Activated T-cell treated with anti-CD3 and anti-CD28 coated beads, Interleukin-2, amount 50 U/mL, for 24 hours (primary cell): Measurements from ENCODE around the gene MPPED2.

ENCODE experiments used
- DNase-seq: peaks from one replicate; pipeline ENCODE4 v3.0.0-alpha.2; 2020
- H3K27ac Mint-ChIP-seq: 2 replicates; pipeline ENCODE4 v1.8.0; 2020; ENCODE audit warnings: mild to moderate bottlenecking, mixed read lengths
- H3K27me3 Mint-ChIP-seq: 2 replicates; pipeline ENCODE4 v1.8.0; 2020; ENCODE audit warnings: mixed read lengths
- H3K36me3 Mint-ChIP-seq: 2 replicates; pipeline ENCODE4 v1.8.0; 2020; ENCODE audit warnings: low read depth, mixed read lengths
- H3K4me1 Mint-ChIP-seq: 2 replicates; pipeline ENCODE4 v1.8.0; 2020; ENCODE audit warnings: low read depth, mixed read lengths
- H3K4me3 Mint-ChIP-seq: 2 replicates; pipeline ENCODE4 v1.8.0; 2020; ENCODE audit warnings: mild to moderate bottlenecking, moderate library complexity, mixed read lengths
- H3K9me3 Mint-ChIP-seq: 2 replicates; pipeline ENCODE4 v1.8.0; 2020; ENCODE audit warnings: mixed read lengths

The MPPED2 gene

GRCh38 chr11:30393012-30393411, 193.1 kb downstream of the MPPED2 start:
- no peak overlapping the region for H3K4me3 Mint-ChIP-seq
- H3K36me3 Mint-ChIP-seq = no peaks in the 10 kb centered on the region
- H3K4me1 Mint-ChIP-seq = no peaks in the 10 kb centered on the region

DNA sequence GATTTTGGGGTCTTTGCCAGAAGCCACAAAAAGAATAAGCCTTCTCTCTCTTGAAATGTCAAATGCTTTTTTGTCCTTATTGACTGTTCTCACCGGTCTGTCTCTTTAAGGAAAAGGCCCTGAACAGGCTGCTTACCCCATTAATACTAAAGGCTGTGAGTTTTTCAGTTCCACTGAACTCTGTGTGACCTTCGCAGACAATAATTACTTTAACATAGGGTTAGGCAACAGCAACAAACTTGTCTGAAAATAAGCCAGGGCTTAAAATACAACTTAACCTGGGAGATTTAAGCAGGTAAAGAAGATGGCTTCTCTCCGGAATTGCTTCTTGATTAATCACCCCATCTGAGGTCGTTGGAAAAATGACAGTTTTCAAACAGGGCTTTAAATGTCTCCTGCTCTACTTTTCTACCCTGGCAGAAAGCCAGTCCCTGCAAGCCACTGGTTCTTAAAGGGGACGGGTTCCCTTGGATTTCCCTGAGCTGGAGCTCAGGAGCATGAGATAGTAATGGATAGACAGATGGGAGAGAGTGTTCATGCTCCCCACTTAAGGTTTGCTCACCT, 193.8 kb downstream of the MPPED2 start:
- DNase-seq = no peak
- Mint-ChIP-seq H3K27me3 (peaks cover 18% of the 10 kb centered on the region), H3K4me3 (no peak overlapping the region), H3K36me3 (no peaks in the 10 kb centered on the region), H3K9me3 (no peaks in the 10 kb centered on the region), H3K4me1 (no peaks in the 10 kb centered on the region), H3K27ac (no peak overlapping the region)

More at GRCh38 chr11:30393012-30393411, 193.1 kb downstream of the MPPED2 start:
- no peak overlapping the region for H3K27ac Mint-ChIP-seq
- H3K9me3 Mint-ChIP-seq = no peaks in the 10 kb centered on the region
- peaks cover 18% of the 10 kb centered on the region for H3K27me3 Mint-ChIP-seq
- DNase-seq = no peak

DNA sequence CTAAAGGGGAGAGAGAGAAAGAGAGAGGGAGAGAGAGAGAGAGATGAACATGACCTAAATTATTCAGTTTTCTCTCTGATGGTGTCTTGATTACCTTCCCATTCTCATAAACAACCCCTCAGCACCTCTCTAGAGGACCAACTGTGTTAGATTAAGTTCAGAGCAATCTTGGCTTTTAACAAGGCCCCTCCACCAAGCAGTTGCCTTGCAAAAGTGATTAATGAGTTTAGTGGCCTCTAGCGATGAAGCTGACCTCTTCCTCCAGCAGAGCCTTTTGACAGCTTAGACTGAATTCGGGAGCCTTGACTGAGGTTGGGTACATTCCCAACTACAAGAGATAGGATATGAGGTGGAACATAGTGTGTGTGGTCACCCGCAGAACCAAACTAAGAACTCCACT, 197.2 kb downstream of the MPPED2 start:
- no peak overlapping the region for H3K4me3 Mint-ChIP-seq
- H3K27me3 Mint-ChIP-seq = peaks cover 12% of the 10 kb centered on the region
- no peaks in the 10 kb centered on the region for H3K4me1 Mint-ChIP-seq
- no peak for DNase-seq
- no peaks in the 10 kb centered on the region for H3K36me3 Mint-ChIP-seq
- H3K27ac Mint-ChIP-seq = no peak overlapping the region
- H3K9me3 Mint-ChIP-seq = no peaks in the 10 kb centered on the region

DNA sequence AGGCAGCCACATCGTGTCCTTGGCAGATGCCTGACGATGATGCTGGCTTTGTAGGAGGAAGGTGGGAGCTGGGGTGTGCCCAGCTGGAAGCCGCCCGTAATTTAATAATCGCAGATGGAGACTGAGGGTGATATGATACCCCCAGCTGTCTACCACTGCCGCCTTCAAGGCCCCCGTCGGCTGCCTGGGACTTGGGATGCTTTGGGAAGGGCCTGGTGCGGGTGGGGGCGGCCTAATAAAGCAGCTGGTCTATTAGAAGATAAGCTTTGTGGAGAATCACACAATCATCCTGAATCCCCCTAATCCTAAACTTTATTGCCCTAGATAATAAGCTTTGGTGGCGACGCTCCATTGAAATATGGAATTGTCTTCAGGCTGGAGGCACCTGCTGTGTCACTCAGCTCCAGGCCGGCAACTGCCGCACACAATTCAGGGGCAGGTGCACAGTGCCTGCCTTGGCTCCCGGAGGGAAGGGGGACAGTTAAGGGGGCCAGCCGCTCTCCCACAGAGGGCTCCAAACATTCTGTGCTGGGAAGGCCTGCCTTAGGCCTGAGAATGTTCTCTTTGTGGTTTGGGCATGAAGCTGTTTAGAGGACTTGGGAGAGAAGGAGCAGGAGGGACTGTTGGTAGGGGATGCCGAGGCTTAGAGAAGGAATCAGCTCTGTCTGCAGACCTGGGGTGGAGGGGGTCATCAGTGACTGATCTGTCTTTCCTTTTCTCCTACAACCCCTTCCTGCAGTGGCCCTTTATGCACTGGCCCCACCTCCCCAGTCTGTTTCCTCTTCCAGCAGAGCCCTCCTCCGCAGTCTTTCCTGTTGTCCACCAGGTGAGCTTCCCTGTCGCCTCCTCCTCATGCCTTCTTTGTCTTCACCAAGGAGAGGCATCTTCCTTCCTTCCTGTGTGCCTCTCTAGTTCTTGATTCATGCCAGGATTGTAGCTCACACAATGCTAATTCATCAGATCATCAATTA, 198.0 kb downstream of the MPPED2 start:
- Mint-ChIP-seq H3K27me3 (peaks cover 9% of the 10 kb centered on the region), H3K4me3 (no peak overlapping the region), H3K27ac (no peak overlapping the region), H3K9me3 (no peaks in the 10 kb centered on the region), H3K4me1 (no peaks in the 10 kb centered on the region), H3K36me3 (no peaks in the 10 kb centered on the region)
- DNase-seq = no peak

DNA sequence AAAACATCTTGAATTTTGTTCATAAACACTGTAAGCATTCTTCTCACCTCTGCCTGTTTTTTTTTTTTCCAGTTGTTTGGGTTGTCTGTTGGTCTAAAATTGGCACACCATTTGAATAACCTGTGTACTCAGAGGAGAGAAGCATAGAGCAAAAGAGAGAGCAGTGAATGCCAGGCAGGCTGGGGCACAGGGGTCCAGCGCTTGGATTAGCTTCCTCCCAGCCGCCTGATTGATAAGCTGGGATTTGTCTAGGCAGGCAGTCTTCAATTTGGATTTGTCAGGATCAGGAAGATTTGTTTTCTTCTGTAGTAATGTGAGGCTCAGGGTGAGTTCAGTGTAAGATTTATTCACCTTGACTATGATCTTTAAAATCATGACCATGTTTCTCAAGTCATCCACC, 204.3 kb downstream of the MPPED2 start:
- no peak overlapping the region for H3K27ac Mint-ChIP-seq
- H3K4me3 Mint-ChIP-seq = no peak overlapping the region
- H3K36me3 Mint-ChIP-seq = no peaks in the 10 kb centered on the region
- peaks cover 14% of the 10 kb centered on the region for H3K27me3 Mint-ChIP-seq
- DNase-seq = no peak
- no peaks in the 10 kb centered on the region for H3K4me1 Mint-ChIP-seq
- H3K9me3 Mint-ChIP-seq = no peaks in the 10 kb centered on the region

DNA sequence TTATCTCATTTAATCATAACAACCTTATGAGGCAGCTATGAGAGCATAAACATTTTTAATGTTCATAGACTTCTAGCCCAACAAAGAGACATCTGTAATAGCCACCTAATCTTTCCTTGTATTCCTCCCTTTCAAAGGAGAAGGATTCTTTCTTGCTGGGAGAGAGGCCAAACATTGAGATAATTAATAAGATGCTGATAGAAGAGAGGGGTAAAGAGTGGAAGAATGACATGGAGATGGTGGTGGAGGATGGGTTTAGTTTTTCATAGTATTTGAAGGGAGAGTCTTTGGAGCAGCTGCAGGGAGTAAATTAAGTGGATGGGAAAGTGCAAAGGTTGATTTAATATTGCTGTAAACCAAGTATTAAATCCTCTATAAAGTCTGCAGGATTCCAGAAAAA, 205.3 kb downstream of the MPPED2 start:
- H3K4me3 Mint-ChIP-seq = no peak overlapping the region
- peaks cover 16% of the 10 kb centered on the region for H3K27me3 Mint-ChIP-seq
- H3K27ac Mint-ChIP-seq = no peak overlapping the region
- no peaks in the 10 kb centered on the region for H3K9me3 Mint-ChIP-seq
- no peaks in the 10 kb centered on the region for H3K4me1 Mint-ChIP-seq
- no peak for DNase-seq
- H3K36me3 Mint-ChIP-seq = no peaks in the 10 kb centered on the region

DNA sequence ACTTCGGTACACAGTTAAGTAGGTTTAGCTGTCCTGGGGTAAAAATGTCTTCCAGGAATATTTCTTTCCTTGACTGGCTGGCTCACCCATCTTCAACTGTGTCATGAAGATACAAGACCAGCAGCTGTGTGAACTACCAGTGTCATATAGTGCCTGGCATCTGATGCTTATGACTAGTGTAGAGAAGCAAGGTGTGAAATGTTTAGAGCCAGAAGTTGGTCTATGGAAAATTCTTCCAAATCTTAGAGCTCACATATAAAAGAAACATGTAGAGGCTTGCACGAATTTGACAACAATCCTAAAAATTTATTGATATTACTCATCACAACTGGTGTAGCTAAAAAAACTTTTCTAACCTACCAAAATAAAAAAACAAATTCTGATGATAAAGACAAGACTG, 208.8 kb downstream of the MPPED2 start:
- peaks cover 11% of the 10 kb centered on the region for H3K27me3 Mint-ChIP-seq
- no peak overlapping the region for H3K4me3 Mint-ChIP-seq
- no peak overlapping the region for H3K27ac Mint-ChIP-seq
- DNase-seq = no peak
- H3K36me3 Mint-ChIP-seq = no peaks in the 10 kb centered on the region
- H3K9me3 Mint-ChIP-seq = no peaks in the 10 kb centered on the region
- no peaks in the 10 kb centered on the region for H3K4me1 Mint-ChIP-seq

GRCh38 chr11:30370164-30370563, 216.0 kb downstream of the MPPED2 start:
- H3K4me3 Mint-ChIP-seq = no peak overlapping the region
- DNase-seq = no peak
- no peaks in the 10 kb centered on the region for H3K4me1 Mint-ChIP-seq
- no peak overlapping the region for H3K27ac Mint-ChIP-seq
- no peaks in the 10 kb centered on the region for H3K27me3 Mint-ChIP-seq
- H3K36me3 Mint-ChIP-seq = no peaks in the 10 kb centered on the region
- no peaks in the 10 kb centered on the region for H3K9me3 Mint-ChIP-seq

- Mint-ChIP-seq H3K27me3 (peaks cover 3% of the 10 kb centered on the region), H3K4me1 (no peaks in the 10 kb centered on the region), H3K4me3 (no peak overlapping the region), H3K9me3 (no peaks in the 10 kb centered on the region), H3K27ac (no peak overlapping the region), H3K36me3 (no peaks in the 10 kb centered on the region)
- DNase-seq = no peak
These were observed 217.8 kb downstream of the MPPED2 start for GRCh38 chr11:30368394-30368793.

GRCh38 chr11:30365793-30366517, 220.2 kb downstream of the MPPED2 start:
- Mint-ChIP-seq H3K4me3 (no peak overlapping the region), H3K27me3 (peaks cover 6% of the 10 kb centered on the region), H3K4me1 (no peaks in the 10 kb centered on the region), H3K36me3 (no peaks in the 10 kb centered on the region), H3K27ac (no peak overlapping the region), H3K9me3 (no peaks in the 10 kb centered on the region)
- no peak for DNase-seq

DNA sequence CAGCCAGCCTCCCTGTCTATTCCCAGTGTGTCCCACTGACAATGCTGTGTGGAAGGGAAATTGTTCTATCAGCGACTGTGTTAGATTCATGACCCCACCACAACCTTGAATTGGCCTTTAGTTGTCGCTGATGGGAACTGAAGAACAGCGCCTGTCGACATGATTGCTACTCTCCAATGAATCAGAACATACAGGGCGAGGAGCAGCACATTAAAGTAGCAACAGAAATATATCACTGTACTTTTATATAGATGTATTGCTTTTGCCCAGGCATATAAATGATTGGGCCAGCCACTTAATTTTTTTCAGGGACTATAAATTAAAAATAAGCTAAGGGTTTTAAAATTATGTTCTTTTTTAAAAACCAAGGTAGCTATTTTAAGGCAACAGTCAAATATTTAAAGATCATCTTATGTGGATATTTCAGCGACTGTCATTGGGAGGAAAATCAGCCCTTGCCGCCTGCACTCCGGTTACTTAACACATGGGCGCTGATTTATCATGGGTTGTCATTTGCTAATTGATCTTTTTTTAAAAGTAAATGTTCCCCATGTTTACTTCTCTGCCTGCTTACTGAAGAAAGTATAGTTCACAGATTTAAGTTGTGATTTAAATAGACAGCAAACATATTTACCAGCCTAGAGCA, 221.2 kb downstream of the MPPED2 start:
- no peaks in the 10 kb centered on the region for H3K9me3 Mint-ChIP-seq
- no peak for DNase-seq
- H3K4me3 Mint-ChIP-seq = no peak overlapping the region
- no peaks in the 10 kb centered on the region for H3K36me3 Mint-ChIP-seq
- peaks cover 6% of the 10 kb centered on the region for H3K27me3 Mint-ChIP-seq
- H3K27ac Mint-ChIP-seq = no peak overlapping the region
- H3K4me1 Mint-ChIP-seq = no peaks in the 10 kb centered on the region

GRCh38 chr11:30364139-30364836, 221.9 kb downstream of the MPPED2 start:
- H3K4me3 Mint-ChIP-seq = no peak overlapping the region
- no peaks in the 10 kb centered on the region for H3K9me3 Mint-ChIP-seq
- H3K27me3 Mint-ChIP-seq = peaks cover 11% of the 10 kb centered on the region
- H3K36me3 Mint-ChIP-seq = no peaks in the 10 kb centered on the region
- DNase-seq = no peak
- H3K27ac Mint-ChIP-seq = no peak overlapping the region
- no peaks in the 10 kb centered on the region for H3K4me1 Mint-ChIP-seq

DNA sequence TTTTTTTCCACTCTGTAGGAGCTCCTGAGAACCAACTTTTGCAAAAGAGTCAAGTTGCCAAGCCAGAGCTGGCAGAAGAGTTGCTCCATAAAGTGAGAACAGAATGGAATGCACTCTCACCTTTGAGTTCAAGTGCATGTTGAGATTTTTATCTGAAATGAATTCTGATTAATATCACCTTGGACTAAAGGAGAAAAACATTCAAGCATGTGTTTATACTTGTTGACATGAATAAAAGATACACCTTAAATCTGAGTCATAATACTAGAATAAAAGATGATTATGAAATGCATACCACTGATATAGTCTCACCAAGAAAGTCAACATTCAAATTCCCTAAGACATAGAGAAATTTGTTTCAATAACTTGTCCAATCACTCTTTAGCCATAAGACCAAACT, 225.4 kb downstream of the MPPED2 start:
- no peak for DNase-seq
- Mint-ChIP-seq H3K4me1 (no peaks in the 10 kb centered on the region), H3K9me3 (no peaks in the 10 kb centered on the region), H3K4me3 (no peak overlapping the region), H3K36me3 (no peaks in the 10 kb centered on the region), H3K27ac (no peak overlapping the region), H3K27me3 (peaks cover 19% of the 10 kb centered on the region)
